GM23248 (cell line): Measurements from ENCODE around the gene RAB6A.

Source experiments
- EZH2 ChIP-seq: fragments of 200-600 bp; sonication (generic); IDR thresholded peaks from 2 replicates; pipeline ENCODE4 v1.6.1; 2018; ENCODE audit warnings: antibody characterized with exemption, mild to moderate bottlenecking; ENCODE audit not compliant: insufficient read depth, poor library complexity, severe bottlenecking
- EZH2phosphoT487 ChIP-seq: fragments of 200-600 bp; sonication (generic); IDR thresholded peaks from 2 replicates; pipeline ENCODE4 v1.6.1; 2018; ENCODE audit warnings: antibody characterized with exemption, moderate library complexity, mild to moderate bottlenecking, low read depth; ENCODE audit not compliant: insufficient read depth

DNA sequence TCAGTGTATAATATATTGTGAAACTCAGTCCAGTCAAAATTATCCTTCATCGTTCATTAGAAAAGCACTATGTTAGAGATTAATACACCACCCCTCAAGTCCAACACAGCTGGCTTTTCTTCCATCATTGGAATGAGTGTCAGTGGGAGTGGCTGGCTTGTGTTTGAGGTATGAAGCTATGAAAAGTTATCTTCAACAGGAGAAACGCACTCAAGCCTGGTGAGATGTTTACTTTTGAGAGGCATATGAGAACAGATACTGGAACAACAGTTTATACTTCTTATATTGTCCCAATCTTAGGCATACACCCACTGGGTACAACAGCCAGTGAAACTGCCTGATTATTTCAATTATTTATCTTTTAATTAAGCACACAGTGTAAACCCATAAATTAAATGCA, 80.2 kb downstream of the RAB6A start:
- TF ChIP-seq EZH2, result no peak
- TF ChIP-seq EZH2phosphoT487, result no peak
